GM21576 (cell line): ENCODE measurements around the gene SPG7.

Experiments used
- ATAC-seq: cut with Tn5 transposase; IDR thresholded peaks from one replicate; pipeline ENCODE4 v1.9.1; 2021; ENCODE audit warnings: mild to moderate bottlenecking, moderate library complexity; ENCODE audit not compliant: unreplicated experiment

SPG7 gene

GRCh38 chr16:89595330-89596060 is 87.3 kb downstream of the SPG7 start:
- ATAC-seq = no peak

- ATAC-seq = no peak
These were observed 88.0 kb downstream of the SPG7 start for GRCh38 chr16:89596061-89596689.

GRCh38 chr16:89596957-89597649 is 88.9 kb downstream of the SPG7 start:
- ATAC-seq = no peak

GRCh38 chr16:89598199-89598598 is 90.0 kb downstream of the SPG7 start:
- ATAC-seq = no peak

- no peak for ATAC-seq
These were observed 91.3 kb downstream of the SPG7 start for GRCh38 chr16:89599451-89599858.

GRCh38 chr16:89599902-89600301 is 91.7 kb downstream of the SPG7 start:
- no peak for ATAC-seq

- no peak for ATAC-seq
These were observed 92.2 kb downstream of the SPG7 start for GRCh38 chr16:89600427-89600826.

GRCh38 chr16:89600956-89601355 is 92.8 kb downstream of the SPG7 start:
- no peak for ATAC-seq

GRCh38 chr16:89601906-89602272 is 93.7 kb downstream of the SPG7 start:
- ATAC-seq = no peak

GRCh38 chr16:89602273-89602951 is 94.2 kb downstream of the SPG7 start:
- ATAC-seq = no peak

- ATAC-seq = no peak
These were observed 94.9 kb downstream of the SPG7 start for GRCh38 chr16:89602952-89603590.

- no peak for ATAC-seq
These were observed 96.6 kb downstream of the SPG7 start for GRCh38 chr16:89604764-89605163.

GRCh38 chr16:89605186-89605970 is 97.2 kb downstream of the SPG7 start:
- ATAC-seq = no peak

- no peak for ATAC-seq
These were observed 97.8 kb downstream of the SPG7 start for GRCh38 chr16:89606006-89606405.
